Measurements from ENCODE around the gene IFT88. TPM values are rescaled to one million over a fixed set of nuclear protein-coding genes. Genes with fewer than 3 reads are reported as not detected.

The IFT88 gene
- total and polyA plus RNA-seq, 5 experiments from 2014 or later = 6.3 to 18.6 (median 8.6) TPM

GRCh38 chr13:20682061-20682460 lies 115.1 kb downstream of the IFT88 start:
- Mint-ChIP-seq H3K4me1 (no peaks in the 10 kb centered on the region), H3K9me3 (no peaks in the 10 kb centered on the region), H3K27me3 (no peaks in the 10 kb centered on the region), H3K4me3 (no peak overlapping the region), H3K27ac (no peak overlapping the region), H3K36me3 (peaks cover 0 to 48% (median 23%) of the 10 kb centered on the region in 3 donors)
- no peak for DNase-seq
- POLR2A ChIA-PET = no interaction called here
- ATAC-seq = no peak

DNA sequence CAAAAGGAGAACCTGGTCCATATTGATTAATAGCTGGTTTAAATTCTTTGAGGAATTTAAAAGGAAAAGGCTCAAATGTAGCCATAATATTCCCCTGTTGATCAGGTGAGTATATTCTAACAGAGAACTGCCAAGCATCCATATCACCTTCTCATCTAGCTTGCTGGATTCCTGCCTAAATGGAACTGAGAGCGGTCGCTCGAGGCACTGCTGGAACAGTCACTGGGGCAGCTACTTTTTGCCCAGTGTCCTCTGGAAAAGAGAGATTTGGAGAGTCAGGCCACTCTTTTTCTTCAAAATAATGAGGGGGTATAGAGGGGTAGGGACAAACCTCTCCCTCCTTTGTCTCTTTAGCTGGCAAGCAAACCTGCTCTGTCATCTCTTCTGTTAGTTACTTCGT lies 117.1 kb downstream of the IFT88 start:
- H3K4me3 Mint-ChIP-seq = no peak overlapping the region
- no peak overlapping the region for H3K27ac Mint-ChIP-seq
- POLR2A ChIA-PET = no interaction called here
- DNase-seq = no peak
- ATAC-seq = no peak
- peaks cover 0 to 57% (median 30%) of the 10 kb centered on the region in 3 donors for H3K36me3 Mint-ChIP-seq
- no peaks in the 10 kb centered on the region for H3K9me3 Mint-ChIP-seq
- H3K27me3 Mint-ChIP-seq = no peaks in the 10 kb centered on the region
- H3K4me1 Mint-ChIP-seq = no peaks in the 10 kb centered on the region

DNA sequence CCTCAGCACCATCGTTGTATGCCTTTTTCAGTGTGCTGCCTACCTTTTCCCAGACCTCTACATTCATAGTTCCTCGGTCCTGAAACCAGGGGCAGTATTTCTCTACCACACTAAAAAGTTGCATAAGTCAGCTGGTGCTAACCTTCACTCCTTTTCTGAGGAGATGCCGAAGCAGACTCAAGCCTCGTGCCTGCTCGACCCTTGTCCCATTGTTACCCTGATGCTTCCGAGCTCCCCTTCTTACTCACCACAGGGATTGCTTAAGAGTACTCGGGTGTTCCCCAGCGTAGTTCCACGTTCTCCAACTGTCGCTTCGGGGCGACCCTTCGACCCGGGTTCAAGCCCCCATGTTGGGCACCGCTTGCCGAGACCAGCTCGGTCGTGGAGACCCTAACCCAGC lies 117.6 kb downstream of the IFT88 start:
- no peaks in the 10 kb centered on the region for H3K9me3 Mint-ChIP-seq
- DNase-seq (no peak), ATAC-seq (no peak)
- H3K4me3 Mint-ChIP-seq = no peak overlapping the region
- no peaks in the 10 kb centered on the region for H3K27me3 Mint-ChIP-seq
- POLR2A ChIA-PET = no interaction called here
- no peaks in the 10 kb centered on the region for H3K4me1 Mint-ChIP-seq
- H3K36me3 Mint-ChIP-seq = peaks cover 0 to 57% (median 35%) of the 10 kb centered on the region in 3 donors
- no peak overlapping the region for H3K27ac Mint-ChIP-seq

- POLR2A ChIA-PET = no interaction called here
- H3K9me3 Mint-ChIP-seq = no peaks in the 10 kb centered on the region
- no peak for DNase-seq
- H3K4me3 Mint-ChIP-seq = no peak overlapping the region
- no peaks in the 10 kb centered on the region for H3K27me3 Mint-ChIP-seq
- ATAC-seq = no peak
- H3K36me3 Mint-ChIP-seq = peaks cover 0 to 60% (median 39%) of the 10 kb centered on the region in 3 donors
- H3K27ac Mint-ChIP-seq = no peak overlapping the region
- no peaks in the 10 kb centered on the region for H3K4me1 Mint-ChIP-seq
Observed at GRCh38 chr13:20685092-20685491, 118.1 kb downstream of the IFT88 start.

GRCh38 chr13:20686167-20686566 lies 119.2 kb downstream of the IFT88 start:
- Mint-ChIP-seq H3K4me1 (no peaks in the 10 kb centered on the region), H3K27ac (no peak overlapping the region), H3K4me3 (no peak overlapping the region), H3K9me3 (no peaks in the 10 kb centered on the region), H3K27me3 (no peaks in the 10 kb centered on the region), H3K36me3 (peaks cover 0 to 57% (median 41%) of the 10 kb centered on the region in 3 donors)
- POLR2A ChIA-PET = interaction anchor here (0.6 to 0.7 kb wide), 2 partner anchors 8 to 87 kb away, joined by 3 to 4 read pairs; no protein-coding TSS in a partner anchor
- ATAC-seq (no peak), DNase-seq (no peak)

- ATAC-seq (no peak), DNase-seq (no peak)
- H3K4me3 Mint-ChIP-seq = no peak overlapping the region
- H3K27me3 Mint-ChIP-seq = no peaks in the 10 kb centered on the region
- POLR2A ChIA-PET = interaction anchor here (0.6 to 0.7 kb wide), 2 partner anchors 9 to 86 kb away, joined by 3 to 4 read pairs; no protein-coding TSS in a partner anchor
- no peaks in the 10 kb centered on the region for H3K4me1 Mint-ChIP-seq
- no peaks in the 10 kb centered on the region for H3K9me3 Mint-ChIP-seq
- H3K36me3 Mint-ChIP-seq = peaks cover 0 to 53% (median 41%) of the 10 kb centered on the region in 3 donors
- peak overlapping the region in 1 of 10 donors; percentile 29 for H3K27ac Mint-ChIP-seq
Observed at GRCh38 chr13:20686863-20687579, 120.1 kb downstream of the IFT88 start.

GRCh38 chr13:20689291-20689690 lies 122.3 kb downstream of the IFT88 start:
- no peak for ATAC-seq
- H3K4me3 Mint-ChIP-seq = no peak overlapping the region
- no peaks in the 10 kb centered on the region for H3K4me1 Mint-ChIP-seq
- H3K36me3 Mint-ChIP-seq = peaks cover 0 to 46% (median 28%) of the 10 kb centered on the region in 3 donors
- no peak overlapping the region for H3K27ac Mint-ChIP-seq
- POLR2A ChIA-PET = no interaction called here
- no peaks in the 10 kb centered on the region for H3K9me3 Mint-ChIP-seq
- no peak for DNase-seq
- no peaks in the 10 kb centered on the region for H3K27me3 Mint-ChIP-seq

DNA sequence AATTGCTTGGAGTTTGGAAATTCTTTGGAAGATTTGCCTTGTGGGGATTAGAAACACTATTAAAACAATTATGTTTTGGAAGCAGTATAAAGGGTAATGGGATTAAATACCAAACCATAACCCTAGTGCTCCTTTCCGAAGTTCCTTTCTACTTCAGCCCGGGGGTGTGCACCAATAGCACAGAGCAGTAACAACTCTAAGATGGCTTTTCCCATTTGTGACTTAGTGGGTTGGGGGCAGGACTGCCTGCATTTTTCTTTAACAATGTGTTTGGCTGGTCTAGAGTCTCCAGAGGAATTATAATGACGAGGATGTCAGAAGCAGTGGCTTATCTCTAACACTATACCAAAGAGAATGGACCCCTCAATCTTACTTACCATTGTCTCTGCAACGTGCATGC lies 124.7 kb downstream of the IFT88 start:
- no peak for ATAC-seq
- H3K4me1 Mint-ChIP-seq = no peaks in the 10 kb centered on the region
- no peaks in the 10 kb centered on the region for H3K9me3 Mint-ChIP-seq
- DNase-seq = no peak
- H3K27ac Mint-ChIP-seq = no peak overlapping the region
- no peak overlapping the region for H3K4me3 Mint-ChIP-seq
- H3K36me3 Mint-ChIP-seq = peaks cover 0 to 35% (median 28%) of the 10 kb centered on the region in 3 donors
- POLR2A ChIA-PET = no interaction called here
- peaks cover 4 to 10% (median 5%) of the 10 kb centered on the region in 5 donors for H3K27me3 Mint-ChIP-seq

DNA sequence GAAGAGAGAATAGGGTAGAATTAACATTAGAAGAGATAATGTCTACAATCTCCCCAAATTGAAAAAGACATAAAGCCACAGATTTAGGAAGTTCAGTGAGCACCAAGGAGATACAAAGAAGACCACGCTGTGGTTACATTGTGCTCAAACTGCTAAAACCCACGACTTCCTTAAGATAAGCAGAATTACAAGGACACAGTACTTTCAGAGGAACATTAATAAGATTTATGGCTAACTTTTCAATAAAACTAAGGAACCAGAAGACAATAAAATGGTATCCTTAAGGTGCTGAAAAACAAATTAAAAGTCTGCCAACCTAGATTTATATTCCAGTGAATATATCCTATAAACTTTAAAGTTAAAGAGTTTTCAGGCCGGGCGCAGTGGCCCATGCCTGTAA lies 129.1 kb downstream of the IFT88 start:
- POLR2A ChIA-PET = no interaction called here
- no peak for ATAC-seq
- H3K27me3 Mint-ChIP-seq = peaks cover 15 to 27% (median 16%) of the 10 kb centered on the region in 5 donors
- H3K4me3 Mint-ChIP-seq = no peak overlapping the region
- H3K4me1 Mint-ChIP-seq = peaks cover 0 to 2% (median under 1%) of the 10 kb centered on the region in 4 donors
- no peak overlapping the region for H3K27ac Mint-ChIP-seq
- no peaks in the 10 kb centered on the region for H3K36me3 Mint-ChIP-seq
- H3K9me3 Mint-ChIP-seq = no peaks in the 10 kb centered on the region
- DNase-seq = no peak

DNA sequence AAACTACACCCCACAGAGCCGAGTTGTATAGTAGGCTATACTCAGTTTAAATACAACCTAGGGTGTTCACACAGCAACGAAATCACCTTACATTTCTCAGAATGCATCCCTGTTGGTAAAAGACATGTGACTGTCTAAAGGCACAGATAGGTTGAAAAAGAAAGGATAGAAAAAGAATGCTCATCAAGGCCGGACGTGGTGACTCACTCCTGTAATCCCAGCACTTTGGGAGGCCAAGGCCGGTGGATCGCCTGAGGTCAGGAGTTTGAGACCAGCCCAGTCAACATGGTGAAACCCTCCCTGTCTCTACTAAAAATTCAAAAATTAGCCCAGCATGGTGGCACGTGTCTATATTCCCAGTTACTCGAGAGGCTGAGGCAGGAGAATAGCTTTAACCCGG lies 132.8 kb downstream of the IFT88 start:
- POLR2A ChIA-PET = no interaction called here
- H3K27me3 Mint-ChIP-seq = peaks cover 15 to 30% (median 16%) of the 10 kb centered on the region in 5 donors
- H3K36me3 Mint-ChIP-seq = no peaks in the 10 kb centered on the region
- no peak overlapping the region for H3K27ac Mint-ChIP-seq
- H3K4me1 Mint-ChIP-seq = peaks cover 9 to 14% (median 9%) of the 10 kb centered on the region in 4 donors
- no peak overlapping the region for H3K4me3 Mint-ChIP-seq
- no peaks in the 10 kb centered on the region for H3K9me3 Mint-ChIP-seq
- ATAC-seq (no peak), DNase-seq (no peak)

GRCh38 chr13:20700288-20700687 lies 133.3 kb downstream of the IFT88 start:
- Mint-ChIP-seq H3K27me3 (peaks cover 15 to 30% (median 16%) of the 10 kb centered on the region in 5 donors), H3K4me3 (peak overlapping the region in 3 of 10 donors; percentile 9 to 38 (median 31)), H3K4me1 (peaks cover 9 to 17% (median 11%) of the 10 kb centered on the region in 4 donors), H3K9me3 (no peaks in the 10 kb centered on the region), H3K36me3 (no peaks in the 10 kb centered on the region), H3K27ac (no peak overlapping the region)
- POLR2A ChIA-PET = no interaction called here
- ATAC-seq (no peak), DNase-seq (no peak)

DNA sequence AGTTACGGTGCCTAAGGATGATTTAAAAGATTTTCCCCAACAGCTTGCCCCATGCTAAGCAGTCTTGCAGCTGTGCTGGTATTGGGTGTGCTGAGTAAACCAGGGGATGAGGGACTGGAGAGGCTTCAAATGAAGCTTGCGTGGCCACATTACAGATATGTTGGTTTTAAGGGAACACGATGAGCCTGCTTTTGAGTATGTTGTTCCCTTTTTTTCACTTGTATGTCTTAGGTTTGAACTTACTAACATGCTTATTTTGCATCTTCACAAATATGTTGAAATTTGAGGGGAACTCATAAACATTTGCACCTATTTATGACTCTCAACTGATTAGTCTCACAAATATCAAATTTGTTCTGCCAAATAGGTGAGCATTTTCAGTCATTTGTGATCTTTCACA lies 134.5 kb downstream of the IFT88 start:
- POLR2A ChIA-PET = interaction anchor here (0.5 kb wide), 2 partner anchors 225 to 353 kb away, joined by 3 to 5 read pairs; no protein-coding TSS in a partner anchor
- Mint-ChIP-seq H3K4me1 (peaks cover 9 to 17% (median 11%) of the 10 kb centered on the region in 4 donors), H3K4me3 (no peak overlapping the region), H3K9me3 (no peaks in the 10 kb centered on the region), H3K36me3 (no peaks in the 10 kb centered on the region), H3K27ac (peak overlapping the region in 1 of 10 donors; percentile 48), H3K27me3 (peaks cover 9 to 25% (median 11%) of the 10 kb centered on the region in 5 donors)
- DNase-seq (no peak), ATAC-seq (no peak)

DNA sequence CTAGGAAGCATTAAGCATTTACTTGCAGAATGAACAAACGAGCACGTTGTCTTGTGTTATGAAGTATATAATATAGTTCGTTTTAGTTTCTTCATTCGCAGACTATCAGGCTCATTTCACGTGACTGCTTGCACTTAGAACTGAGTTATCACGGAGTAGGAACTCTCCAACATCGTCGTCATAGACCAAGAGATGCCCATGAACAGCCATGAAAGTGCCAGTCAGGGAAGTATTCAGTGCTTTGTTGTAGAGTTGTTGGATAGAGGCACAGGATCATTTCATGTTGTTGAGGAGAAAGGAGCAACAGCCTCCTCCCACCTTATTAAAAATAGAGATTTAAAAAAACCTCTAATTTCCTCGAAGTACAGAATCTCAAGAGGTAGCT lies 135.6 kb downstream of the IFT88 start:
- POLR2A ChIA-PET = interaction anchor here (1.0 kb wide), 1 partner anchor 226 kb away, joined by 3 read pairs; no protein-coding TSS in a partner anchor
- H3K27ac Mint-ChIP-seq = peak overlapping the region in 7 of 10 donors; percentile 62 to 92 (median 91)
- H3K4me3 Mint-ChIP-seq = peak overlapping the region; percentile 87 to 97 (median 92)
- DNase-seq = peak in 1 of 10 donors; percentile 25
- no peaks in the 10 kb centered on the region for H3K36me3 Mint-ChIP-seq
- H3K9me3 Mint-ChIP-seq = no peaks in the 10 kb centered on the region
- peaks cover 9 to 17% (median 11%) of the 10 kb centered on the region in 4 donors for H3K4me1 Mint-ChIP-seq
- no peak for ATAC-seq
- H3K27me3 Mint-ChIP-seq = peaks cover 9 to 24% (median 11%) of the 10 kb centered on the region in 5 donors

Measured in naive thymus-derived CD8-positive, alpha-beta T cell (primary cell).